HG02588 (cell line): Measurements from ENCODE around the gene VPS8.

Experiments
- ATAC-seq: cut with Tn5 transposase; IDR thresholded peaks from one replicate; pipeline ENCODE4 v1.9.1; 2021; ENCODE audit warnings: mild to moderate bottlenecking, moderate library complexity; ENCODE audit not compliant: unreplicated experiment

Gene VPS8

GRCh38 chr3:185051801-185052200 is 239.8 kb downstream of the VPS8 start:
- no peak for ATAC-seq

- ATAC-seq = no peak
Measured at GRCh38 chr3:185052631-185053030, 240.7 kb downstream of the VPS8 start.

DNA sequence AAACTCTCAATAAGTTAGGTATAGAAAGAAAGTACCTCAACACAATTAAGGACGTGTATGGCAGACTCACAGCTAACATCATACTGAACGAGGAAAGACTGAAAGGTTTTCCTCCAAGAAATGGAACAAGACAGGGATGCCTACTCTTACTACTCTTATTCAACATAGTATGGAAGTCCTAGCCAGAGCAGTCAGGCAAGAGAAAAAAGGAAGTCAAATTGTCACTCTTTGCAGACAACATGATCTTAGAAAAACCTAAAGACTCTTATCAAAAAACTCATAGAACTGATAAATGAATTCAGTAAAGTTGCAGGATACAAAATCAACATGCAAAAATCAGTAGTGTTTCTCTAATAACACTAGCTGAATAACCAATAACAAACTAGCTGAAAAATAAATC is 244.9 kb downstream of the VPS8 start:
- no peak for ATAC-seq

DNA sequence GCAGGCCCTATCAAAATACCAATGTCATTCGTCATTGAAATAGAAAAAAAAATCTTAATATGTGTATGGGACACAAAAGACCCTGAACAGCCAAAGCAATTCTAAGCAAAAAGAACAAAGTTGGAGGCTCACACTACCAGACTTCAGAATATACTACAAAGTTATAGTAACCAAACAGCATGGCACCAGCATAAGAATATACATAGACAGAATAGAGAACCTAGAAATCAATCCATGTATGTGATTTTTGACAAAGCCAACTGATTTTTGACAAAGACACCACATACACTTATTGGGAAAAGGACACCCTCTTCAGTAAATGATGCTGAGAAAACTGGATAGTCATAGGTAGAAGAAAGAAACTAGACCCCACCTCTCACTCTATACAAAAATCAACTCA is 245.9 kb downstream of the VPS8 start:
- no peak for ATAC-seq

DNA sequence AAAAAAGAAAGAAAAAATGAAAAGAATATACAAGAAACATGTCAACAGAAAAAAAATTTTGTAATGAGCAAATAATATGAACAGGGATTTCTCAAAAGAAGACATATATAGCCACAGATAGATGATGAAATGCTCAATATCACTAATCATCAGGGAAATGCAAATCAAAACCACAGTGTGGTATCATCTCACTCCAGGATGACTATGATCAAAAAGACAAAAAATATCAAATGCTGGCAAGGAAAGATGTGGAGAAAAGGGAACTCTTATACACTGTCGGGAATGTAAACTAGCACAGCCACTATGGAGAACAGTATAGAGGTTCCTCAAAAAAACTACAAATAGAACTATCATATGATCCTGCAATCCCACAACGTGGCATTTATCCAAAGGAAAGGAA is 246.8 kb downstream of the VPS8 start:
- ATAC-seq = no peak

GRCh38 chr3:185059766-185060165 is 247.8 kb downstream of the VPS8 start:
- no peak for ATAC-seq

DNA sequence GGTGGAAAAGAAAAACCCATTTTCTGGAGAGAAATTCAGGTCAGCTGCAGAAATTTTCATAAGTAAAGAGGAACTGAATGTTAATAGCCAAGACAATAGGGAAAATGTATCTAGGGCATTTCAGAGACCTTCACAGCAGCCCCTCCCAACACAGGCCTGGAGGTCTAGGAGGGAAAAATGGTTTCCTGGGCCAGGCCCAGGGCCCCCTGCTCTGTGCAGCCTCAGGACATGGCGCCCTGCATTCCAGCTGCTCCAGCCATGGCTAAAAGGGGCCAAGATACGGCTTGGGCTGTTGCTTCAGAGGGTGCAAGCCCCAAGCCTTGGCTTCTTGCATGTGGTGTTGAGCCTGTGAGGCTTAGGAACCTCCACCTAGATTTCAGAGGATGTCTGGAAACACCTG is 248.7 kb downstream of the VPS8 start:
- no peak for ATAC-seq

- ATAC-seq = no peak
Measured at GRCh38 chr3:185062191-185062590, 250.2 kb downstream of the VPS8 start.

GRCh38 chr3:185063431-185063830 is 251.5 kb downstream of the VPS8 start:
- ATAC-seq = no peak

DNA sequence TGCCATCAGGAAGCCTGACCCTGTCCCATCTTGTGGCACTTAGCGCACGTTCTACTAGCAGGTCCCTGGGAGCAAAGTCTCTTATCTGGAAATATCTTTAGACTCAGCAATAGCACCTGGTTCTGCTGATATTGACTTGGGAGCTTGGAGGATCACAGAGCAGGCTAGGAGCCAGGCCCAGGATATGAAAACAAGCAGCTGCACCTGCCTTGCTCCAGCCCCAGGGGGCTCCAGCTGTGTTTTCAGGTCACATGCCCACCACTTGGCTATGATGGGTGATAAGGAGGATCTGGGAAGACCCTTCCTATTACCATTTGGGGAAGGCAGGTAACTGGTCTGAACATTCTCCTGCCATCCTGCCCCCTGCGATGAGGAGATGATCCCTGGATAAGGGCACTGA is 253.1 kb downstream of the VPS8 start:
- no peak for ATAC-seq

DNA sequence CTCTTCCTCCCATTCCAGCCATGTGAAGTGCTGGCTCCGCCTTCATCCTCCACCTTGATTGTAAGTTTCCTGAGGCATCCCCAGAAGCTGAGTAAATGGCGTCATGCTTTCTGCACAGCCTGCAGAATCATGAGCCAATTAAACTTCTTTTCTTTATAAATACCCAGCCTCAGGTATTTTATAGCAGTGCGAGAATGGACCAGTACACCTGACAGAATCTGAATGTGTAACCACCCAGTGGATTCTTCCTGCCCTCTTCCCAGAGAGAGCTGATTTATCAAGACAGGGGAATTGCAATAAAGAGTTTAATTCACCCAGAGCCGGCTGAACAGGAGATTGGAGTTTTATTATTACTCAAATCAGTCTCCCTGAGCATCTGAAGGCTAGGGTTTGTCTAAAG is 254.3 kb downstream of the VPS8 start:
- ATAC-seq = no peak

DNA sequence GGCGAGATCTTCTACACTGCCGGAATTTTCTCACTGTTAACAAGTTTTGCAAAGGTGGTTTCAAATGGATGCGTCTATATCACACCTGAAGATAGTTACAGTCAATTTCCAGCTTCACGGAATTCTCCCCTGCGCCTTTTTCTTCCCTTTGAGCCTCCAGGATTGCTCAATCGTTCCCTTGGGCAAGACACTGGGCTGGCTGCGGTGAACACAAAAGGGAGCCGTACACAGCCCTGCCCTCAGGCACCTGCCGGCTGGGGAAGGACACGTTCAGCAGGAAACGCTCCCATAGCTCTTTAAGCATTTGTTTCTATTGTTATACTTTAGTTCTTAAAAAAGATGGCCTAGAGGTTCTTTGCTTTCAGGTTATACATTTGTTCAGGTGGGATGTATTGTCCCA is 255.2 kb downstream of the VPS8 start:
- no peak for ATAC-seq

DNA sequence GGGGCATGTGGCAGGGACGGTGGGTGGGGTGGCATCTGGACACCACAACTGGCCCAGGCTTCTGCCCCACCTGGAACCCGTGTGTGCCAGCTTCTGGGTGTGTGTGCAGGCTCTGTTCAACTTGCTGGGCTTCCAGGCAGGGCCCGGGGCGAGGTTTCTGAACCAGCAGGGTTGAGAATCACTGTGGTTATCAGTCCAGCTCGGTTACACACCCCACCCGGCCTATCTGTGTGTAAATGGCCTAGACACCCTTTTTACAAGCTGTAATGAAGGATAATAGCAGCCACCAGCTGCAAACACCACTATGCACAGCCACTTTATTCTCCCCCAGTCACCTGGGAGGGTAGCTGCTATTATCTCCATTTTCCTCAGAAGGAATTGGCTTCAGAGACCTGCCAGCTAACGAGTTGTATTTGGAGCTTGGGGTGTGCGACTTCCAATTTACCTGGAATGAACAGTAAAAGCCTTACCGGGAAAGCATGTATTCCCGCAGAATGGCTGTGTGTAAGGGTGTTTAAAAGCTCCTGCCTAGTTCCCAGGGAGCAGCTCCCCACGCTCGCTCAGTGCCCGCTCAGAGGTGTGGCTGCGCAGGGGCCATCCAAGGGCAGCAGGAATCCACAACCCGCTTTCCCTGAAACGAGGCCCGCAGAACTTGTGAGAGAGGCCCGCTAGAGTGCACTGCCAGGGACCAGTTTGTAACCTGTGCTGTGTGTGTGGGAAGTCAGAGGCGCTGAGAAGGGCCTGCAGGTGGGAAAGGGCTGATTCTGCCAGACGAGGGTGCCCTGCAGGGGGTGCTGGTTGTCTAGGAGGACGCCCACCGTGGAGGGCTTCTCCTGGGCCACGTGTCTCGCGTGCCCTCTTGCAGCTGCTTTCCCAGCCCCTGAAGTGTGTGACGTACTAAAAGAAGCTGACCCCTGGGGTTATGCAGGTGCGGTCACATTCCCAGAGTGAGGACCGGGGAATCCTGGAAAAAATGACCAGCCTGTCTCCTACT is 257.4 kb downstream of the VPS8 start:
- no peak for ATAC-seq

- ATAC-seq = no peak
Measured at GRCh38 chr3:185070491-185071286, 258.7 kb downstream of the VPS8 start.

DNA sequence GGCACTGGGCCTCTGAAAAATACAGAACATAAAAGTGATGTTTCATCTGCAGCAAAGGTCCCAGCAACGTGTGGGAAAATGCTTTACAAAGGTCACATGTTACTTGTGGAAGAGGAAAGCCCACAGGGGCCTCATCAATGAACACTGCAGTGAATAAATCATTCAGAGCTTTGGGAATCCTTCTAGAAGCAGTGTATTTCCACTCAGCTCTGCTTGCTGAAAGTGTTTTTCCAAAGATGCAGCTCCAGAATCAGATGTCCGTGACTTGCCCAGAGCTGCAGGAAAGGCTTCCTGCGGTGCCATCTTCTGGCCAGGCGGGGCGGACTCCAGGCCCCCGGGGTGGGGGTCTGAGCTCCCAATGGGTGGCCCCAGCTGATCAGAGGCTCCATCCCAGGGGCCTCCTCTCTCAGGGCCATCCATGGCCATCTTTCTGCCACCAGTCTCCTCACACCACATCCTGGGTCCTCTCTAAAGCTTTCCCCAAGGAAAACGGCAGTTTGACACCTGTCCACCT is 259.4 kb downstream of the VPS8 start:
- ATAC-seq = no peak

- ATAC-seq = no peak
Measured at GRCh38 chr3:185075547-185075946, 263.6 kb downstream of the VPS8 start.

- ATAC-seq = no peak
Measured at GRCh38 chr3:185076219-185076618, 264.3 kb downstream of the VPS8 start.

GRCh38 chr3:185079625-185080024 is 267.7 kb downstream of the VPS8 start:
- ATAC-seq = no peak

DNA sequence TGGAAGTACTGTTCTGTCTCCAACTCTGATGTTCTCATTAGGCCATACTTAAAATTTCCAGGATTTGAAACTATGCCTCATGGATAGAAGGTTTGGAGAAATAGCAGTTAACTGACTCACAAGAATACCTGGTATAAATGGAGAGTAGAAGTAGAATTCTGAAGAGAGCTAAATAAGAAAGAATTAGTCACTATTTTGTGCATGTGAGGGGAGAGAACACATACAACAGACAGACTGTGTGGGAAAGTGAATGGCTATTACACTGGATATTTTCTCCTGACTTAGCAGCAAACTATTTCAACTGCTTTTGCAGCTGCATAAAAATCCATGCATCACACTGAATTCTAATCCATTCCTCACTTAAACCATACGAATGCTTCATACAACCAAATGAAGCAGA is 269.6 kb downstream of the VPS8 start:
- ATAC-seq = no peak

GRCh38 chr3:185082149-185082548 is 270.2 kb downstream of the VPS8 start:
- no peak for ATAC-seq

DNA sequence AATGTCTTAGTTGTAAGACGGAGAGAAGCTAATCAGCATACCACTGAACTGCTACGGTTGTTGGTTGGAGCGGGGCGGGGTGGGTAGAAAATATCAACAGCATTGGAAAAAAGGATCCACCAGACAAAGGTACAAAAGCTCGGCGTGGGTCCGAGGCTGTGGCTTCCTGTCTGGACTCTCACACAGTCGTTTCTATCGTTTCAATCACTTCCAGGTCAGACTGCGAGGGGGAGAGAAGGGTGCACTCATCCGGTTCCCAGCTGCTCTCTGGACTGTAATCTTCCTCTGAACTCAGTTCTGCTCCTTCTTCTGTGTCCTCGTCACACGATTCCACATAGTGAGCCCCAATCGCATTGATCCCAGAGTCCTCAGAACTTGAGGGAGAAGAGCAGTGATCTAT is 270.9 kb downstream of the VPS8 start:
- ATAC-seq = no peak

DNA sequence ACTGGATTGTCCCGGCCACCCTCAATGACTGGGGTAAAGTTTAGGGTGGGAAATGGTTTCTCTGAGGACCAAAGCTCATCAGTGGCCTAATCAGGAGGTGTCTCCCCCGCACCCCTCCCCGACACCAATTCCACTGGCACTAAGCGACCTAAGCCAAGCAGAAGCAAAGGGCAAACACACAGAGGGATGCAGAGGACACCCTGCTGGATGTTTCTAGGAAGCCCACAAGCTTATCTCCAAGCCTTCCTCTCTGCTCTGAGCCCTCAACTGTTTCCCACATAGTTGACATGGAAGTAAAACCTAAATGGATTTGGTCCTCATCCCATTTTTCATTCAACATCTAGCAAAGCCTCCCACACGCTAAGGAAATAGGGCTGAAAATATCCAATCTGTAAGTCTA is 272.4 kb downstream of the VPS8 start:
- ATAC-seq = no peak
